Testis (tissue), 2 donors: ENCODE results near the gene MAP1LC3A.

Experiments used
- POLR2A ChIP-seq: fragments of 450-650 bp; IDR thresholded peaks from one replicate; pipeline ENCODE4 v1.6.1; 2017; ENCODE audit warnings: antibody characterized with exemption, mild to moderate bottlenecking, moderate library complexity
- TF ChIP-seq, protein P1 (sequence below), 3 experiments: fragments of 450-650 bp in 2 of 3; fragments of 200-600 bp in 1 of 3; sonication (generic) in 1 of 3; IDR thresholded peaks; one replicate each; pipeline ENCODE4 v1.5.1; 2016 to 2019; ENCODE audit warnings: antibody characterized with exemption in 3 of 3, mild to moderate bottlenecking in 2 of 3, moderate library complexity in 1 of 3

DNA sequence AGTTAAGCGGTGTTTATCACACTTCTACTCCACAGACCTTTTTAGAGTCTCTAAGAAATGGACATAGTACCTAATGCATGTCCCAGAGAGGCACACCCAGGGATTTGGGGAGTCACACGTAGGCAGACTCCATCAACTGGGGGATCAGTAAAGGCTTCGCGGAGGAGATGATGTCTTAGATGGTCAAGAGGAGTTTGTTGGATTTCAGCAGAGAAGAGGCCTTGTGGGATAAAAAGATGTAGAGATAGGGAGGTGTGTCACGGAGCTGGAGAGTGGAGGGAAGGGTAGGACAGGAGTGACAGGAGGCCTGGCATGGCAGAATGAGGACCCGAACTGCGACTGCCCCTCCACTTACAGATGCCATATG, 33.2 kb upstream of the MAP1LC3A start:
- TF ChIP-seq POLR2A: no peak
- TF ChIP-seq, protein P1, sequence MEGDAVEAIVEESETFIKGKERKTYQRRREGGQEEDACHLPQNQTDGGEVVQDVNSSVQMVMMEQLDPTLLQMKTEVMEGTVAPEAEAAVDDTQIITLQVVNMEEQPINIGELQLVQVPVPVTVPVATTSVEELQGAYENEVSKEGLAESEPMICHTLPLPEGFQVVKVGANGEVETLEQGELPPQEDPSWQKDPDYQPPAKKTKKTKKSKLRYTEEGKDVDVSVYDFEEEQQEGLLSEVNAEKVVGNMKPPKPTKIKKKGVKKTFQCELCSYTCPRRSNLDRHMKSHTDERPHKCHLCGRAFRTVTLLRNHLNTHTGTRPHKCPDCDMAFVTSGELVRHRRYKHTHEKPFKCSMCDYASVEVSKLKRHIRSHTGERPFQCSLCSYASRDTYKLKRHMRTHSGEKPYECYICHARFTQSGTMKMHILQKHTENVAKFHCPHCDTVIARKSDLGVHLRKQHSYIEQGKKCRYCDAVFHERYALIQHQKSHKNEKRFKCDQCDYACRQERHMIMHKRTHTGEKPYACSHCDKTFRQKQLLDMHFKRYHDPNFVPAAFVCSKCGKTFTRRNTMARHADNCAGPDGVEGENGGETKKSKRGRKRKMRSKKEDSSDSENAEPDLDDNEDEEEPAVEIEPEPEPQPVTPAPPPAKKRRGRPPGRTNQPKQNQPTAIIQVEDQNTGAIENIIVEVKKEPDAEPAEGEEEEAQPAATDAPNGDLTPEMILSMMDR (IDR thresholded peaks at IDR 0.05): no peak
